ENCODE results near the gene RNF26. TPM values are rescaled to one million over a fixed set of nuclear protein-coding genes. Genes with fewer than 3 reads are reported as not detected.

Gene RNF26
- polyA plus RNA-seq, 1 experiment = 27.1 TPM

GRCh38 chr11:119350302-119350701 is 16.0 kb downstream of the RNF26 start:
- ChIA-PET POLR2A (no interaction called here), CTCF (interaction anchor here (0.7 to 1.5 kb wide), 4 partner anchors 10 to 125 kb away, joined by 3 to 8 read pairs (median 7); no protein-coding TSS in a partner anchor)
- peaks cover 43% of the 10 kb centered on the region for H3K27me3 ChIP-seq (ENCODE audit: control insufficient read depth, insufficient read depth, low read length)
- no peak overlapping the region for H3K4me3 ChIP-seq (ENCODE audit: low read depth, low read length)
- H3K27ac ChIP-seq (ENCODE audit: low read depth, low read length) = no peak overlapping the region
- no peak for TF ChIP-seq CTCF (IDR thresholded peaks at IDR 0.05; ENCODE audit: low read depth, low read length)
- DNase-seq (ENCODE audit: low read depth, low spot score) = no peak
- no peaks in the 10 kb centered on the region for H3K9me3 ChIP-seq (ENCODE audit: control insufficient read depth, insufficient read depth, low read length)

- ChIA-PET POLR2A (no interaction called here), CTCF (interaction anchor here (0.6 to 1.5 kb wide), 4 partner anchors 11 to 124 kb away, joined by 3 to 8 read pairs (median 7); no protein-coding TSS in a partner anchor)
- DNase-seq (ENCODE audit: low read depth, low spot score) = no peak
- H3K4me3 ChIP-seq (ENCODE audit: low read depth, low read length) = no peak overlapping the region
- no peak overlapping the region for H3K27ac ChIP-seq (ENCODE audit: low read depth, low read length)
- H3K27me3 ChIP-seq (ENCODE audit: control insufficient read depth, insufficient read depth, low read length) = peaks cover 45% of the 10 kb centered on the region
- no peaks in the 10 kb centered on the region for H3K9me3 ChIP-seq (ENCODE audit: control insufficient read depth, insufficient read depth, low read length)
- no peak for TF ChIP-seq CTCF (IDR thresholded peaks at IDR 0.05; ENCODE audit: low read depth, low read length)
Observed at GRCh38 chr11:119351232-119351631, 16.9 kb downstream of the RNF26 start.

GRCh38 chr11:119352857-119353260 is 18.5 kb downstream of the RNF26 start:
- no peak overlapping the region for H3K4me3 ChIP-seq (ENCODE audit: low read depth, low read length)
- no peak overlapping the region for H3K27ac ChIP-seq (ENCODE audit: low read depth, low read length)
- CTCF ChIA-PET = interaction anchor here (1.0 to 2.0 kb wide), 6 partner anchors 12 to 122 kb away, joined by 3 to 11 read pairs (median 6); partner anchors contain the start of gene C1QTNF5
- POLR2A ChIA-PET = no interaction called here
- no peak for DNase-seq (ENCODE audit: low read depth, low spot score)
- H3K27me3 ChIP-seq (ENCODE audit: control insufficient read depth, insufficient read depth, low read length) = peaks cover 31% of the 10 kb centered on the region
- TF ChIP-seq CTCF (IDR thresholded peaks at IDR 0.05; ENCODE audit: low read depth, low read length) = no peak
- H3K9me3 ChIP-seq (ENCODE audit: control insufficient read depth, insufficient read depth, low read length) = no peaks in the 10 kb centered on the region

- DNase-seq (ENCODE audit: low read depth, low spot score) = no peak
- no peak for TF ChIP-seq CTCF (IDR thresholded peaks at IDR 0.05; ENCODE audit: low read depth, low read length)
- H3K27me3 ChIP-seq (ENCODE audit: control insufficient read depth, insufficient read depth, low read length) = peaks cover 26% of the 10 kb centered on the region
- POLR2A ChIA-PET = interaction anchor here (1.3 to 1.5 kb wide), 2 partner anchors 19 to 120 kb away, joined by 5 to 6 read pairs; no protein-coding TSS in a partner anchor
- H3K9me3 ChIP-seq (ENCODE audit: control insufficient read depth, insufficient read depth, low read length) = no peaks in the 10 kb centered on the region
- CTCF ChIA-PET = interaction anchor here (0.8 to 4.6 kb wide), 29 partner anchors 7 to 269 kb away, joined by 3 to 123 read pairs (median 10); partner anchors contain the start of genes C1QTNF5 and USP2
- H3K27ac ChIP-seq (ENCODE audit: low read depth, low read length) = no peak overlapping the region
- no peak overlapping the region for H3K4me3 ChIP-seq (ENCODE audit: low read depth, low read length)
Observed at GRCh38 chr11:119355091-119355843, 20.9 kb downstream of the RNF26 start.

Measured in AG04450 (cell line).